HepG2 (cell line): Measurements from ENCODE around the gene RIN3. TPM values are rescaled to one million over a fixed set of nuclear protein-coding genes. Genes with fewer than 3 reads are reported as not detected.
"Not testable (repeated sequence)": the region's sequence is repeated elsewhere in the genome, so short reads cannot be mapped to it uniquely, and the experiment has no call there.

Source experiments
- ATAC-seq: fragments of 200-7000 bp; cut with Tn5 transposase; 3 replicates; pipeline ENCODE4 v1.9.1; 2020; ENCODE audit warnings: mild to moderate bottlenecking, moderate library complexity
- BruUV-seq: library from RNA; stranded (reverse); fragments of 400-500 nt; replicated peaks from 2 replicates; lab custom pipeline; 2021; lab: Mats Ljungman, UMichigan
- CTCF ChIA-PET: fragments of 300-600 bp; formaldehyde crosslinking; extraction: SDS; loops from one replicate; lab custom pipeline; 2021; ENCODE audit warnings: low total read pairs, inconsistent platforms, low intra/inter-chr PET ratio; lab: Yijun Ruan, JAX
- POLR2A ChIA-PET: fragments of 350-600 bp; sonication (Branson Sonifier 250); formaldehyde crosslinking; loops from one replicate; lab custom pipeline; 2020; ENCODE audit warnings: antibody characterized with exemption, inconsistent platforms; lab: Yijun Ruan, JAX
- DNase-seq: peaks from one replicate; pipeline ENCODE4 v3.0.0-alpha.2; 2015; ENCODE audit warnings: low spot score
- FAIRE-seq: peaks from 3 replicates; lab custom pipeline; 2011; peaks lifted over from hg19 to GRCh38; lab: Jason Lieb, UNC
- H2AFZ ChIP-seq: one replicate; pipeline ENCODE4 v1.6.1; 2011; ENCODE audit warnings: low read length, inconsistent platforms
- H3K27ac ChIP-seq: fragments of 300-600 bp; 3 replicates; pipeline ENCODE4 v1.8.0; 2011; ENCODE audit warnings: mixed run types, mild to moderate bottlenecking, mixed read lengths, low read length, inconsistent platforms; ENCODE audit not compliant: insufficient read depth; ENCODE audit errors: extremely low read length
- H3K27me3 ChIP-seq, 2 experiments: fragments of 200-600 bp in 1 of 2; 2 replicates in 1 of 2; 3 replicates in 1 of 2; pipeline versions ENCODE4 v1.6.0 to v1.8.0; 2011; ENCODE audit warnings: low read length in 2 of 2, mild to moderate bottlenecking in 2 of 2, moderate library complexity in 2 of 2, inconsistent platforms in 1 of 2; ENCODE audit not compliant: insufficient read depth in 2 of 2, control insufficient read depth in 1 of 2
- H3K36me3 ChIP-seq, 2 experiments: fragments of 200-600 bp in 1 of 2; replicated peaks in 1 of 2; 2 replicates in 1 of 2; 3 replicates in 1 of 2; pipeline versions ENCODE4 v1.5.1 to v1.8.0; 2011; ENCODE audit warnings: low read length in 2 of 2, inconsistent platforms in 1 of 2; ENCODE audit not compliant: insufficient read depth in 2 of 2, control insufficient read depth in 1 of 2
- H3K4me1 ChIP-seq: 2 replicates; pipeline ENCODE4 v1.5.1; 2012; ENCODE audit warnings: low read length, inconsistent platforms; ENCODE audit not compliant: insufficient read depth
- H3K4me2 ChIP-seq: 2 replicates; pipeline ENCODE4 v1.6.0; 2011; ENCODE audit warnings: low read depth, low read length, inconsistent platforms
- H3K4me3 ChIP-seq, 3 experiments: fragments of 200-600 bp in 1 of 3; sonication (generic), shearing (Covaris generic) in 1 of 3; replicated peaks in 1 of 3; 2 replicates each; pipeline ENCODE4 v1.5.1; 2011 to 2016; ENCODE audit warnings: low read length in 3 of 3, inconsistent platforms in 2 of 3, low read depth in 2 of 3, mild to moderate bottlenecking in 2 of 3, control low read depth in 1 of 3, mixed read lengths in 1 of 3; ENCODE audit not compliant: insufficient read depth in 1 of 3
- H3K79me2 ChIP-seq: one replicate; pipeline ENCODE4 v1.6.1; 2011; ENCODE audit warnings: low read length, inconsistent platforms; ENCODE audit not compliant: insufficient read depth
- H3K9ac ChIP-seq: 2 replicates; pipeline ENCODE4 v1.6.0; 2011; ENCODE audit warnings: mild to moderate bottlenecking, low read depth, low read length, inconsistent platforms; ENCODE audit not compliant: insufficient read depth
- H3K9me3 ChIP-seq: 2 replicates; pipeline ENCODE4 v1.5.1; 2012; ENCODE audit warnings: mild to moderate bottlenecking, low read length
- H4K20me1 ChIP-seq: 2 replicates; pipeline ENCODE4 v1.6.0; 2011; ENCODE audit warnings: inconsistent platforms, mild to moderate bottlenecking, low read length, moderate library complexity; ENCODE audit not compliant: insufficient read depth
- BRD4 ChIP-seq: sonication (generic); formaldehyde crosslinking; IDR thresholded peaks from 2 replicates; pipeline ENCODE4 v1.4.0; 2020; ENCODE audit warnings: missing genetic modification reagents
- CCDC6 ChIP-seq: sonication (generic); formaldehyde crosslinking; IDR thresholded peaks from 2 replicates; pipeline ENCODE4 v1.8.1; 2022; ENCODE audit warnings: mild to moderate bottlenecking, missing genetic modification reagents, moderate library complexity
- KAT7 ChIP-seq: IDR thresholded peaks from 2 replicates; pipeline ENCODE4 v1.6.1; 2018; ENCODE audit warnings: borderline replicate concordance, missing compliant biosample characterization
- ZBTB8A ChIP-seq: sonication (generic); formaldehyde crosslinking; IDR thresholded peaks from 2 replicates; pipeline ENCODE4 v1.4.0; 2020; ENCODE audit warnings: mild to moderate bottlenecking, low read depth, missing genetic modification reagents, borderline replicate concordance
- ZNF850 ChIP-seq: sonication (generic); formaldehyde crosslinking; conservative IDR thresholded peaks from 2 replicates; pipeline ENCODE4 v1.9.0; 2021; ENCODE audit warnings: mild to moderate bottlenecking, missing genetic modification reagents
- WGBS: methylation state at CpG from one replicate; pipeline ENCODE4 v1.1.6; 2017; ENCODE audit warnings: low lambda C conversion rate; 5-methylcytosine and 5-hydroxymethylcytosine counted together
- in situ Hi-C: cut with HindIII; loops from 2 replicates; pipeline ENCODE4 v1.10.0; 2017; ENCODE audit warnings: low pct_unique_long_range_greater_than_20kb; ENCODE audit not compliant: extremely low pct_ligation_motif_present
- intact Hi-C: fragments of 100-400 bp; cut with micrococcal nuclease; formaldehyde crosslinking; loops from one replicate; pipeline ENCODE4 v1.10.0; 2022; ENCODE audit not compliant: unreplicated experiment
- polyA plus RNA-seq, 8 experiments: library from polyadenylated mRNA; depleted of rRNA in 3 of 8; stranded (reverse) in 7 of 8; unstranded in 1 of 8; fragments of >200 nt; fragmentation: Illumina TruSeq in 4 of 8; extraction: Trizol in 4 of 8; gene quantifications; 2 replicates each; pipeline versions ENCODE4 v1.2.1 to v1.2.3, GENCODE V29; 2011 to 2016; ENCODE audit warnings: low read depth in 4 of 8, missing spikeins in 1 of 8, mixed read lengths in 1 of 8; ENCODE audit not compliant: insufficient read depth in 1 of 8
- total RNA-seq, 5 experiments: library from RNA; depleted of rRNA; stranded (reverse); fragments of >200 nt; fragmentation: Illumina TruSeq; extraction: Trizol; gene quantifications; 2 replicates each; pipeline ENCODE4 v1.2.3, GENCODE V29; 2016; ENCODE audit warnings: low read depth in 1 of 5
- TF ChIP-seq, protein P1 (sequence below): sonication (generic); formaldehyde crosslinking; IDR thresholded peaks from 2 replicates; pipeline ENCODE4 v1.4.0; 2020; ENCODE audit warnings: missing genetic modification reagents

RIN3 gene
- total and polyA plus RNA-seq, 2 of the 13 experiments (the other 11 are each of a cell fraction or from before 2014, with no cell fraction given): 2.3 to 3.6 TPM

DNA sequence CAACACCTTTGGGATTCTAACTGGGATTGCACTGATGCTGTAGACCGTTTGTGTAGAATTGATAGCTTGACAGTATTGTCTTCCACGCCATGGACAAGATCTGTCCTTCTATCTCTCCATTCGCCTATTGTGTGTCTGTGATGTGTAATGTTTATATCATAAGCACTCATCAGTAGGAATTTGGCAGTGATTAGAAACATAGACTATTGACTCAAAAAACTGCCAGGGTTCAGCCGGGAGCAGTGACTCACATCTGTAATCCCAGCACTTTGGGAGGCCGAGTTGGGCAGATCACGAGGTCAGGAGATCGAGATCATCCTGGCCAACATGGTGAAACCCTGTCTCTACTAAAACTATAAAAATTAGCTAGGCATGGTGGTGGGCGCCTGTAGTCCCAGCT lies 22.6 kb downstream of the RIN3 start:
- H2AFZ ChIP-seq, ATAC-seq, FAIRE-seq: not testable (repeated sequence)

DNA sequence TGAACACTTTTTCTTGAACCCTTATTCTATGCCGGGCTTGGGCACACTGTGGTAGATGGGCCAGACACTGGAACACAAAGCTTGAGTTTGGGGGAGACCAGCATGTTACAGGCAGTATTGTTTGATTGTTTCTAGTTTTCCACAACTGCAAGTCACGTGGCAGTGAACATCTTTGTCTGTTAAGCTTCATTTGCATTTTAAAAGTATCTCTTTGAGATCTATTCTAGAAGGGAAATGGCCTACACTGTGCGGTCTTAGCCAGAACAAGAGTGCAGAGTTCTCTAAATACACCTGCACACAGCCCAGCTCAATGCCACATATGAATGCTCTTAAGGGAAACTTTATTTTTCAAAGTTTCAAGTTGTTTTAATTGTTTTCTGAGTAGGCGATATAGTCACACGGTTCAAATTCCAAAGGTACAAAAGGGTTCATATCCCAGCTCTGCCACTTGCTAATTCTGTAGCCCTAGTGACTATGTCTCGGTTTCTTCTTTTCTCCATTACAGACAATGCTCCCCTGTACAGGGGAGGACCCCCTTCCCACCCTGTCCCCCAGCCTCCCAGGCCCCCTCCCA lies 24.9 kb downstream of the RIN3 start:
- intact Hi-C loops: loop anchor here (2.0 kb wide), 1 partner anchor 28 kb away; no protein-coding TSS in a partner anchor
- Histone ChIP-seq H4K20me1 (no peaks in the 10 kb centered on the region), H3K4me3 (no peak overlapping the region), H3K4me1 (peaks cover 30% of the 10 kb centered on the region), H3K36me3 (no peaks in the 10 kb centered on the region), H3K4me2 (peak overlapping the region; percentile 42; the same call in 1 of the 2 replicates), H3K9ac (no peak overlapping the region), H2AFZ (no peak overlapping the region), H3K9me3 (no peaks in the 10 kb centered on the region), H3K27me3 (no peaks in the 10 kb centered on the region), H3K27ac (peak overlapping the region; percentile 43), H3K79me2 (peaks cover 9% of the 10 kb centered on the region)
- TF ChIP-seq ZBTB8A (CRISPR knock-in tag) (no peak), BRD4 (CRISPR knock-in tag) (no peak), KAT7 (CRISPR knock-in tag) (no peak), ZNF850 (CRISPR knock-in tag) (no peak), CCDC6 (no peak)
- TF ChIP-seq, protein P1, sequence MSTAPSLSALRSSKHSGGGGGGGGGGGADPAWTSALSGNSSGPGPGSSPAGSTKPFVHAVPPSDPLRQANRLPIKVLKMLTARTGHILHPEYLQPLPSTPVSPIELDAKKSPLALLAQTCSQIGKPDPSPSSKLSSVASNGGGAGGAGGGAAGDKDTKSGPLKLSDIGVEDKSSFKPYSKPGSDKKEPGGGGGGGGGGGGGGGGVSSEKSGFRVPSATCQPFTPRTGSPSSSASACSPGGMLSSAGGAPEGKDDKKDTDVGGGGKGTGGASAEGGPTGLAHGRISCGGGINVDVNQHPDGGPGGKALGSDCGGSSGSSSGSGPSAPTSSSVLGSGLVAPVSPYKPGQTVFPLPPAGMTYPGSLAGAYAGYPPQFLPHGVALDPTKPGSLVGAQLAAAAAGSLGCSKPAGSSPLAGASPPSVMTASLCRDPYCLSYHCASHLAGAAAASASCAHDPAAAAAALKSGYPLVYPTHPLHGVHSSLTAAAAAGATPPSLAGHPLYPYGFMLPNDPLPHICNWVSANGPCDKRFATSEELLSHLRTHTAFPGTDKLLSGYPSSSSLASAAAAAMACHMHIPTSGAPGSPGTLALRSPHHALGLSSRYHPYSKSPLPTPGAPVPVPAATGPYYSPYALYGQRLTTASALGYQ (CRISPR knock-in tag): no peak
- no peak for FAIRE-seq
- in situ Hi-C loops: no loop called here
- 66% methylated on average over 6 of the region's 6 CpGs for WGBS
- ChIA-PET CTCF (no interaction called here), POLR2A (interaction anchor here (0.6 kb wide), 1 partner anchor 578 kb away, joined by 5 read pairs; no protein-coding TSS in a partner anchor)
- ATAC-seq: no peak; the same call in 2 of the 3 replicates
- BruUV-seq: no TSS peak
- DNase-seq: no peak

More for the DNA sequence above, 22.6 kb downstream of the RIN3 start:
- CTCF ChIA-PET, DNase-seq, POLR2A ChIA-PET, H3K27me3 ChIP-seq, H3K27ac ChIP-seq, H3K79me2 ChIP-seq, H3K9ac ChIP-seq, H4K20me1 ChIP-seq, H3K4me2 ChIP-seq, H3K4me3 ChIP-seq, in situ Hi-C loops, BruUV-seq, intact Hi-C loops, H3K9me3 ChIP-seq, H3K36me3 ChIP-seq: not testable (repeated sequence)
- WGBS: 92% methylated on average over 8 of the region's 8 CpGs
- H3K4me1 ChIP-seq: peaks cover 48% of the 10 kb centered on the region
